Globus pallidus (tissue), 1 donor: ENCODE measurements around the gene GPT2.
"Not testable (repeated sequence)": the region's sequence is repeated elsewhere in the genome, so short reads cannot be mapped to it uniquely, and the experiment has no call there.

Experiments used
- DNase-seq: peaks from one replicate; pipeline ENCODE4 v3.0.0-alpha.2; 2015; ENCODE audit warnings: low spot score

The GPT2 gene

DNA sequence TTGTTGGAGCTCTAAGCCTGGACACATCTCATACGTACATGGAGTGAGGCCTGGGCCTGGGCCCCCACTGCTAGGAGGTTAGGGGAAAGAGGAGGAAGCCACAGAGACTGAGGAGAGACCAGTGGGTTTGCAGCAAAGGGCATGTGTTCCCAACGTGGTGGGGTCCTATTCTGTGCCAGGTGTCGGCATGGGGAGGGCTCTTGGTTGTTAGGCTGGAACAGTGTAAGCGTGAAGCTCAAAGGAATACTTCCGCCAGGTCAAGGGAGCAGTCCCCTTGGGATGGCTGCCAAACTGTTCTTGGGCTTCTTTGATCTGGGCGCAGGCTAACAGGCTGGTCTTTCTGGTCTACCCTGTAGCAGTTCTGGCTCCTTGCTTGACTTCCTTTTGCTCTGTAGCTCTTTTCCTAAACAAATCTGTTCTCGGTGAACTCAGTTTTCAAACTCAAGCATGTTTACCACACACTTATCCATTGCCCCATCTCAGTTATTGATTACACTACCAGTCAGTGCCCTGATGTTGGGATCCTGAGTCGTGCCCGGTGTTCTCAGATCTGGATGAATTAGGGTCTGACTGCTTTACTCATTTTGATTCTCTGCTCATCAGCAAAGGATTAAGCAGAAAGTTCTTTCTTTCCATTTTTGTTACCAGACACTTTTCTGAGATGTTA lies 36.4 kb downstream of the GPT2 start:
- DNase-seq = no peak

DNA sequence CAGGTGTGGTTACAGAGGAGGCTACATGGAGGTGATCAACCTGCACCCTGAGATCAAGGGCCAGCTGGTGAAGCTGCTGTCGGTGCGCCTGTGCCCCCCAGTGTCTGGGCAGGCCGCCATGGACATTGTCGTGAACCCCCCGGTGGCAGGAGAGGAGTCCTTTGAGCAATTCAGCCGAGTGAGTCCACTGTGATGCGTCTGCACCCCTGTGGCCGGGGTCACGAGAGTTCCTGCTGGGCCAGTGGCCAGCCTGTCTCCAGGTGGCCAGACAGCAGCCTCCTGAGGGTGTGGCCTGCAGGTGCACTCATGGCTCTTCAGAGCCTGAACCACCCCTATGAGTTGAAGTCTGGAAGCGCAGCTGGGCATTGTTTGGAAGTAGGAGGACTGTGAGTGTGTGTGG lies 38.1 kb downstream of the GPT2 start:
- no peak for DNase-seq

DNA sequence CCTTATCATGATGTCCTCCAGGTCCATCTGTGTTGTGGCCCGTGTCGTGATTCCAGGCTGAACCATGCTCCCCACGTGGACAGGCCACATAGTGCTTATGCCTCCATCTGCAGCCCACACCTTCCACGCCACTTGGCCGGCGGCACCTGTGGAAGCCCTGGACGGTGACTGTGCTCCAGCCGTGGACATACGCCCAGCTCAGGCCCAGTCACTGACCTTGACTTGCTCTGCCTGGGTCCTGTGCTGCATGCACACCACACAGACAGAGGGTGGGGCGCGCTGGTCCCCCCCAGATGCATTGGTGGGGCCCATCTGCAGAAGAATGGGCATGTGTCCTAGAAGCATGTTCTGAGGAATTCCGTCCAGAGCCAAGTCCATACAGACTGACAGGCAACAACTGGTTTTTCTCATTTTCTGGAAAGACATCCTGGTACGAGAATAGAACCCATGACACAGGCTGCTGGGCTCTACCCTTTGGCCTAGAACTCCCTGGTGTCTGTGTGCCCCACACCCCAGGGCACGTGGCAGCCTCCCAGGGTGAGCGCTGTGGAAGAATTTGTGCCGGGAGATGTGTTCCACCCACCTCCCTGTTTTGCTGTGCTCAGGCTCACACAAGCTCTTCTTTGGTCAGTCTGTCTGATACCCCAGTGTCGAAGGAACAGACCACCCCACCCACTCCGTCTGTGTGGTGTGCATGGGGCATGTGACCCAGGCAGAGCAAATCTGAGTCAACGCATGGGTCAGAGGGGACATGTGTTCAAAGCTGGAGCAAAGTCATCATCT lies 39.5 kb downstream of the GPT2 start:
- no peak for DNase-seq

DNA sequence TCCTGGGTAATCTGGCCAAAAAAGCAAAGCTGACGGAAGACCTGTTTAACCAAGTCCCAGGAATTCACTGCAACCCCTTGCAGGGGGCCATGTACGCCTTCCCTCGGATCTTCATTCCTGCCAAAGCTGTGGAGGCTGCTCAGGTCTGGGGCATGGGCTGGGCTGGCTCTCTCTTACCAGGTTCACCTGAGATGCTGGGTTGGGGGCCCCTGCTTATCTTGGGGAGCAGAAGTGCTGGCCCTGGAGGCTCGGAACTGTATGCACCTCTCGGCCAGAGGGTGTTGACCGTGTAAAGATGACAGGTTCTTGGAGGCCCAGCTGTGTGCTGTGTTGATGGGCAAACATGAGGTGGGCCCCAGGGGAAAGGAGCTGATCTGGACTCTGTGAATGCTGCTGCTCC lies 40.2 kb downstream of the GPT2 start:
- no peak for DNase-seq

DNA sequence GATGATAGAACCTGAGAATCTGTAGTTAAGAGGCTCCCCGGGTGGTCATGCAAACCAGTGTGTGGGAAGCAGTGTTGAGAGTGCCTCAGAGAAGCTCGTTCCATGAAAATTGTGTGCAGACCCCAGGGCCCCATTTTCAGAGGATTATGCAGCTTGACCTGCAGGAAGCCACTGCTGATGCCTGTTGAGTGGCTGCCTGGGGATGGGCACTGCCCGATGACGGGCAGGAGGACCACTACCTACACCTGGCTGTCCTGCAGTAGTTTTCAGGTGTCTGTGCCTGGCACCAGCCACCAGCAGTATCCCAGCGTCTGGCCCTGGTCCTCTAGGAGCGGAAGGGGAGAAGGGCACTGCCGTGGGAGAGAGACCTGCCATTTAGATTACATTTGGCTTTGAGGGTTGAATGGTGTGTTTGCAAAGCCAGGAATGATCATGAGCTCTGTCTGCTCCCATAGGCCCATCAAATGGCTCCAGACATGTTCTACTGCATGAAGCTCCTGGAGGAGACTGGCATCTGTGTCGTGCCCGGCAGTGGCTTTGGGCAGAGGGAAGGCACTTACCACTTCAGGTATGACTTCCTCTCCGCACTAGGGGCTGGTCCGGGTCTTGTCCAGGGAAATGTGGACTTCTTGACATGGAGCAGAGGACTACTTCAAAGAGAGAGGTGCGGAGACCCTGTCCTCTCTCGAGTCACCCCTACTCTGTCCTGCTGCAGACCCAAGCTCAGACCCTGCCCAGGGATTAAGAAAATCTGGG lies 42.5 kb downstream of the GPT2 start:
- DNase-seq = no peak

DNA sequence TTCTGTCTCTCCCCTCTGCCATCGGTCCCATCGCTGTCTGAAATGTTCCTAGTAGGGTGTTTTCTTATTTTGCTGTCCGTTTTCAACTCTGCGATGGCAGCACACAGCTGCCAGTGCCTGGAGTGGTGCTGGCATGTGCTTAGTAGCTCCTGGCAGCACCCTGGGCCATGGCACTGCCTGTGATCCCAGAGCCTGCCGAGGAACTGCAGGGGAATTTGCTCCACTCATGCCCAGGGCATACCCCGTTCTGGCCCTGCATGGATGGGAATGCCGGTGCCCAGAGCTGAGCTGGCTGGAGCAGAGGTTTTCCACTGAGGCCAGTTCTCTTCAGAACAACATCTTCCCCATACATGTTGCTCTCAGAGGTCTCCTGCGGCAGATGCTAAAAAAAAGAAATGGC lies 43.1 kb downstream of the GPT2 start:
- no peak for DNase-seq

DNA sequence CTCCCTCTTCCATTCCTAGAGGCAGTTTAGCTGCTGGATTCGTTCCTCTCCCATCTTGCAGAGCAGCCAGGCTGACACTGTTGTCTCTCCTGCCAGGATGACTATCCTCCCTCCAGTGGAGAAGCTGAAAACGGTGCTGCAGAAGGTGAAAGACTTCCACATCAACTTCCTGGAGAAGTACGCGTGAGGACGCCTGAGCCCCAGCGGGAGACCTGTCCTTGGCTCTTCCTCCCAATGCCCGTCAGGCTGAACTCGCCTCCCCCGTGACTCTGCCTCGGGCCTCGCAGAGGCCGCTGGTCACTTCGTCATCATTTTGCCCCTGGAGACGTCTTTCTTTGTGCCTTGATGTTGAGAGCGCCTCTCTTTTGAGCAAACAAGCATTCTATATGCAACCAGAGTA lies 44.6 kb downstream of the GPT2 start:
- no peak for DNase-seq

DNA sequence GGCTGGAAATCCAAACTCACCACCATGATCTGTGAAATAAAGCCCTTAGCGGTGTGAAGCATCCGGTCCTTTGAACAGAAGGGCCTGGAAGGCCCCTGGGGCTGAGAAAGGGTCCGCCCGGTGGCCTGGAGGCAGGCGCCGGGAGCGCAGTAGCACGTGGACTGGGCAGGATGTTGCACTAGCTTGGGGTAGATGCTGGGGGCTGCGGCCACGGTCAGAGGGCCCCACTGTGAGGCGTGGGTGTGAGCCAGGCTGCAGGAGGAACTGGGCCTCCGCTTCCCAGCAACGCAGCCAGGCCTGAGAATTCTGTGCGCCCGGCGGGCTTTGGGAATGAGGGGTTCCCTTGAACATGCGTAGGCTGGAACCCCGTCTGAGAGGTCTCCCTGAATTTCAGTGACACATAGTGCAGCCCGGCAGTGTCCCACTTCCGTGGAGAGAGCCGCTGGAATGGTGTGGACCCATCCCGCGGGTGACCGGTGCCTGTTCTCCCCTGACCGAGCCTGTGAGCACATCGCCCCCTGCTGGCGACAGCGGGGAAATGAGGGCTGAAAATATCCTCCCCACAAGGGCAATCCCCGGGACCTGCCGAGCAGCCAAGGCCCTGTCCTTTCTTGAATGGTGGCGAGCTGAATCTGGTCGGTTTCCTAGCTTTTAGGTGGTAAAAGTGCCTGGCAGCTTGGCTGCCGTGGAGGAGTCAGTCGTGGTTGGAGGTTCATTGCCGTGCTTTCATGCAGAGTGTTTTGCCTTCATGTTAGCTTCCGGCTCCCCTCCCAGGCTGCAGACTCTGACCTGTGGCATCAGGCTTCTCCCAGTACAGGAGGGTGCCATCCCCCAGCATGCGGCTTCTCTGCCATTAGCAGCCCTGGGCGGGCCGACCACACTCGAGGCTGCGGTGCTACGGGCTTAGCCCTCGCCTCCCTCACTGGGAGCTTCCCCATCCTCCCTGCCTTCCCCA lies 45.5 kb downstream of the GPT2 start:
- peak; percentile 70 for DNase-seq

DNA sequence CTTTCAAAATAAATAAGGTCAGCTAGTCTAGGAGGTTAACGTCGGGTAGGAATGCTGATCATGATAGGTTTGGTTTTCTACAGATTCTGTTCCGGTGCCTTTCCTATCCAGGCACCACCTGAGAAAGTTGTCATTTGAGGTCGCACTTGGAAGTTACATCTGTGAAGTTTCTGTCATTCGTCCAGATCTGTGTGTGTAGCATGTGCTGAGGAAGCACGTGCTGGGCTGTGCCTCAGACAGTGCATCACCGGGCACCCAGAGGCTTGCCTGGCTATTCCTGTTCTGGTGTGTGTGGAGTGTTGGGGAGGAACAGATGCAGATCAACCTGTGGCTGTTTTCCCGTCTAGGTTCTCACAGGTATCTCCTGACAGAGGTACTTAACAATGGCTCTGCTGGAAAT lies 46.7 kb downstream of the GPT2 start:
- no peak for DNase-seq

DNA sequence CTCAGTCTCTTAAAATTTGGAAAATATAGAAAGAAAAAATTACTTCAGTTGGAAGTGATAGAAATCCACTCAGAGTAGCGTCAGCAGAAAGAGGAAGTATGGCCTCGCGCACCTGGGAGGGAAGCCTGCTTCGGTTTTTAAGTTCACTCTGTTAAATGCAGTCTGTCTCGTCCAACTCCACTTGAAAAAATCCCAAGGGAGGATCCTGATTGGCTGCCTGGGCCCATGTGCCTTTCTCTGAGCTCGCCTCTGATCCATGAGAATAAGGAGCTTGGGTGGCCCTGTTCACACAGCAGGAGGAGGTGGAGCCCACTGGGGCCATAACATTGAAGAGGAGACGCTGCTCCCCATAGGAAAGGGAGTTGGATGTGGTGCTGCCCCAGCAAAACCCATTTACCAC lies 48.6 kb downstream of the GPT2 start:
- no peak for DNase-seq

DNA sequence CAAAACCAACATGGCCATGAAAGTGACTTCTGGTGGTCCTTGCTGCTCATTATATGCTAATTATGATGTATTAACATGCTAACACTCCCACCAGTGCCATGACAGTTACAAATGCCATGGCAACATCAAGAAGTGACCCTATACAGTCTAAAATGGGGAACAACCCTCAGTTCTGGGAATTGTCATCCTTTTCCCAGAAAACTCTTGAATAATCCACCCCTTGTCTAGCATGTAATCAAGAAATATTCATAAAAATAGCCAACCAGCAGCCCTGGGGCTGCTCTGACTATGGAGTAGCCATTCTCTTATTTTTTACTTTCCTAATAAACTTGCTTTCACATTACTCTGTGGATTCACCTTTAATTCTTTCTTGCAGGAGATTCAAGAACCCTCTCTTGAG lies 53.4 kb downstream of the GPT2 start:
- no peak for DNase-seq

DNA sequence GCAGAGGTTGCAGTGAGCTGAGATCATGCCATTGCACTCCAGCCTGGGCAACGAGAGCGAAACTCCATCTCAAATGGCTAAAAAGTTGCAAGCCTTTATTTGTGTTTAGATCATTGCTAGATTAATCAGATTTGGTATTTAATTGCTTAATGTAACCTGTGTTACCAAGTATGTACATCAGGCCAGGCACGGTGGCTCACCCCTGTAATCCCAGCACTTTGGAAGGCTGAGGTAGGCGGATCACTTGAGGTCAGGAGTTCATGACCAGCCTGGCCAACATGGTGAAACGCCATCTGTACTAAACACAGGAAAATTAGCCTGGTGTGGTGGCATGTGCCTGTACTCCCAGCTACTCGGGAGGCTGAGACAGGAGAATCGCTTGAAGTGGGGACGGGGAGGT lies 60.6 kb downstream of the GPT2 start:
- DNase-seq = not testable (repeated sequence)

DNA sequence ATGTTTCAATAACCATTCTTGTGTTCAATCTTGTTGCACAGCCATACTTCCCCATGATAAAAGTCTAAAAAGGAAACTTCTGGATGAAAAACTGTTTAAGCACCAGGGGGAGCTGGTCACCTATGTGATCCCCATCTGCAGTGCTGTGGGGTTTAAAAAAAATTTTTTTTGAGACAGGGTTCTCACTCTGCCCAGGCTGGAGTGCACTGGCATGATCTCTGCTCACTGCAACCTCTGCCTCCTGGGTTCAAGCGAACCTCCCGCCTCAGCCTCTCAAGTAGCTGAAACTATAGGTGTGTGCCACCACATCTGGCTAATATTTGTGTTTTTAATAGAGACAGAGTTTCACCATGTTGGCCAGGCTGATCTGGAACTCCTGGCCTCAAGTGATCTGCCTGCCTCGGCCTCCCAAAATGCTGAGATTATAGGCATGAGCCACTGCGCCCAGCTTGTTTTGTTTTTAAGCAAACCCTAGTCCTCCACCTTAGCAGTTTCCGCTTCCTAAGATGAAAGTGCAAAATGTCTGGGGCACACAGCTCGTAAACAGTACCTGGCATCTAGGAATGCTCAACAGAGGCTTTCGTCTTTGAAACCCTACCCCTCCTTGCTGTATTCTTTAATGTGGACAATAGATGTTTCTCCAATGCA lies 63.9 kb downstream of the GPT2 start:
- no peak for DNase-seq

DNA sequence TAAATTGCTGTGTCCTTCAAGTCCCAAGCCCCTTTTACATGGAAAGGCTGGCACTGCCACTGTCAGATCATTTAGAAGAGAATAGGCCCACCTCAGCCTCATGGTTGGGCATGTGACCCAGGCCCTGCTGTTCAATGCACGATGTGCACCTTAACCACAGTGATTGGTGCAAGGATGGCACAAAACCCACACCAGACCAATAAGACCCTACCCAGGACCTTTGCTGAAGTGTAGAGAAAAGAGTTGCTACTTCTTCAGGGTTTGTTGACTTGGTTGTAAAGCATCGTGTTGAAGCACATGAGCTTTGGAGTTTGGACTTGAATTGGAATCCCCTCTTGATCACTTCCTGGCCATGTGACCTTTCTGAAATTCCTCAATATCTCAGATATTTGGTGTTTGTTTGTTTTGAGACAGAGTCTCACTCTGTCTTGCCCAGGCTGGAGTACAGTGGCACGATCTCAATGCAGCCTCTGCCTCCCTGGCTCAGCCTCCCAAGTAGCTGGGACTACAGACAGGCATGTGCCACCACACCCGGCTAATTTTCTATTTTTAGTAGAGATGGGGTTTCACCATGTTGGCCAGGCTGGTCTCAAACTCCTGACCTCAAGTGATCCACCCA lies 64.5 kb downstream of the GPT2 start:
- DNase-seq = no peak

DNA sequence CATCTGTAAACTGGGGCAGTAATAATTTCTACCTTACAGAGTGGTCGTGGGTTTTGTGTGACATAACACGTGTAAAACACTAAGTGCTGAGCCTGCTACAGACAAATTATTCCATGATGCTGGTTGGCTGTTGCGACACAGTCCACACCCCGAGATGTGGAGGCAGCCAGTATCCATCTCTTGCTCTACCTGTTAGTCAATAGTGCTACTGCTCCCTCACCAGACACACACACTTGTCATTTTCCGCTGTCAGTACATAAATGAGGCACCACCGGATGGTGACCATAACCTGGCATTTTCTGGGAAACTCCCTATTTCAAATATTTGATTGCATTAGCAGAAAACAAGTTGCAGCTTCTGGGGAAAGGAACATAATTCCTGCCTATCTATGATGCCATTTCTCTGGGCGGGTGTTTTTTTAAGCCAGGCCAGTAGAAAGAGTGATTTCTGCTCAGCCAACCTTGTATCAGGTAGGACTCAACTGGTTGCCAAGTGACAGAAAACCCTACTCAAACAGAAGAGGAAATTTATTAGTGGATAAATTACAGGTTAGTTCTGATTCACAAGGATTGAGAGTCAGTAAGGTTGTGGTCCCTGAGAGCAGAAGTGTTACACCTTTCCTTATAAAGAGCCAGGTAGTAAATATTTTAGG lies 65.2 kb downstream of the GPT2 start:
- no peak for DNase-seq

DNA sequence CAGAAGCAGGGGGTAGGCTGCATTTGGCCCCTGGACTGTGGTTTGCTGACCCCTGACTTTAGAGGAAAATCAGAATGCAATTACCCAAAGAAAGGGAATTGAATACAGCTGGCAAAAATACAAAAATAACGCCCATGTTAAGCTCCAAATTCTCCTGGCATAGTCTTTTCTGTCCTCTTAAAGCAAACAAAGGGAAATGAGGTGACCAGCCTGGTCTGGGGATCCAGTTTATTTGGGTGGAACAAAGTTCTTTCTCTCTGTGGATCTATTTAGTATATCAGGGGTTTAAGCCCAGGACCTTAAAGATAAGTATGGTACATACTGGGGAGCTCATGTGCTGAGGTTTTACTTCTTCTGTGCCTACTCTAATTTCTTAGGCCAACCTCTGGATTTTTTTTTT lies 65.8 kb downstream of the GPT2 start:
- no peak for DNase-seq

DNA sequence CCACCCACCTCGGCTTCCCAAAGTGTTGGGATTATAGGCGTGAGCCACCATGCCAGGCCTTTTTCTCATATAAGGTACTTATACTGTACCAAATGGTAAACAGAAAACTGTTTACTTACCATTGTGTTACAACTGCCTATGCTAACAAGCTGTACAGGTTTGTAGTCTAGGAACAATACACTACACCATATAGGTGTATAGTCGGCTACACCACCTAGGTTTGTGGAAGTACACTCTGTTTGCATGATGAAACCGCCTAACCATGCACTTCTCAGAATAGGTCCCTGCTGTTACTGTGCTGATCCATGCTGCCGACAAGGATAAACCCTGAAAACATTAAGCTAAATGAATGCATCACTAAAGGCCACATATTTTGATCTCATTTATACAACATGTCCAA lies 70.4 kb downstream of the GPT2 start:
- no peak for DNase-seq

DNA sequence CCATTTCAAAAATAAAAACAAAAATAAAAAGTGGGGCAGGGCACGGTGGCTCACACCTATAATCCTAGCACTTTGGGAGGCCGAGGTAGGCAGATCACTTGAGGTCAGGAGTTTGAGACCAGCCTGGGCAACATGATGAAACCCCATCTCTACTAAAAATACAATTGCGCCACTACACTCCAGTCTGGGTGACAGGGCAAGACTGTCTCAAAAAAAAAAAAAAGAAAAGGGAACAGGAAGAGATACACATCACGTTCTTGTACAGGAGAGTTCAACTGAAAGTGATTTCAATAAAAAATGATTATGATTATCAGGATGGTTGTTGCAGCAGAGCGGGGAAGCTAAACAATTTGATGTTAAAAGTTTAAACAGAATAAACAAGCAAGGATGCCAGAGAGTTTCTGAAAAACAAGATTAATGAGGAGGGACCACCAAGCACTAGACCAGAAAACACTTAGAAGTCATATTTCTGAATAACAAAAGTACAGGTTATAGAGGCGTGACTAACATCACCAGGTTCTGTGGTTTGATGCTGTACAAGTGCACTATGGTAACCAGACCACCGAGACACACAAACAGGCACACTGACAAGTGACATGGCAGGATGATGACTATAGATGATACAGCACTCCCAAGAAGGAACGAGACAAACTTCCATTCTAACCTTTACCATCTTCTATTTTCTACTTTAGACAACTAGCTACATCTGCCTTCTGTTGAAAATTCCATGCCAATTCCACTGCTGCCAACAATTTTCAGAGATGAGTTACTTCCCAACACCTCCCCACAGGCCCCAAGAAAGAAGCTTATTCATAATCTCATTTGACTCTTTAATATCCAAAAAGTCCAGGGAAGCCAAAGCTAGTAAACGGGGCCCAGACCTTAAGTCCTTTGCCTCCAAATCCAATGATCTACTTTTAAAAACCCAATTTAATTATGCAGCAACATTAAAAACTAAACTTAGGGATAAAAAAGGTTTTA lies 77.5 kb downstream of the GPT2 start:
- no peak for DNase-seq

DNA sequence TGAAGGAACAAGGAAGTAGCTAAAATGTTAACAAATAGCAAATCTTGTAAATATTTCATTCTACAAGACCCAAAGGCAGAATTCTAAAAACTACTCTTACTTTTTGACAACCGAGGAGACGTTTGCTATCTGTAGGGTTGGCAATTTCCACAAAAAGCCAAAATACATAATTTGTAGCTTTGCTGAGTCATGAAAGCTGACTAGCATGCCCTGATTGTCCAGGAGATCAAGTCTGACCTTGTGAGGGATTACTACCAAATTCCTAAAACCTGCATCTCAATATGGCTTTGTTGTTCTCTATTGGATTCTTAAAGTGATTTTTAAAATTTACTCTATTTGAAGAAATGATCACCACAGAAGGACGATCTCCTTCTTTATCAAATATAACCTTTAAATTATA lies 78.5 kb downstream of the GPT2 start:
- DNase-seq = no peak
